Tibial nerve (tissue), 4 donors: ENCODE measurements around the gene OR2T27. TPM values are rescaled to one million over a fixed set of nuclear protein-coding genes. Genes with fewer than 3 reads are reported as not detected.

Experiments used
- DNase-seq, 2 donors: peaks; one replicate each; pipeline ENCODE4 v3.0.0-alpha.2; 2019; ENCODE audit warnings: low spot score in 2 of 2
- H3K27ac ChIP-seq, 4 donors: fragments of 200-600 bp; sonication (generic) in 3 of 4; one replicate each; pipeline ENCODE4 v1.5.1; 2017 to 2019; ENCODE audit warnings: mild to moderate bottlenecking in 1 of 4
- H3K27me3 ChIP-seq, 2 donors: fragments of 200-600 bp; sonication (generic) in 1 of 2; one replicate each; pipeline versions ENCODE4 v1.5.1 to v1.6.0; 2017 to 2019
- H3K36me3 ChIP-seq, 3 donors: fragments of 200-600 bp; sonication (generic); one replicate each; pipeline ENCODE4 v1.5.1; 2018 to 2019
- H3K4me1 ChIP-seq, 4 donors: fragments of 200-600 bp; sonication (generic) in 3 of 4; one replicate each; pipeline ENCODE4 v1.5.1; 2017 to 2019
- H3K4me3 ChIP-seq, 4 donors: fragments of 200-600 bp; sonication (generic) in 3 of 4; one replicate each; pipeline ENCODE4 v1.5.1; 2017 to 2019; ENCODE audit warnings: mild to moderate bottlenecking in 1 of 4, moderate library complexity in 1 of 4
- H3K9me3 ChIP-seq, 4 donors: fragments of 200-600 bp; sonication (generic) in 3 of 4; one replicate each; pipeline ENCODE4 v1.5.1; 2017 to 2019
- EP300 ChIP-seq, 2 donors: sonication (generic); formaldehyde crosslinking; IDR thresholded peaks; one replicate each; pipeline ENCODE4 v1.6.1; 2017; ENCODE audit warnings: antibody characterized with exemption in 2 of 2, mild to moderate bottlenecking in 1 of 2
- POLR2A ChIP-seq, 2 donors: fragments of 450-650 bp; IDR thresholded peaks; one replicate each; pipeline ENCODE4 v1.6.1; 2017; ENCODE audit warnings: antibody characterized with exemption in 2 of 2, mild to moderate bottlenecking in 2 of 2, moderate library complexity in 2 of 2
- WGBS, 2 donors: methylation state at CpG; one replicate each; pipeline ENCODE4 v1.1.5; 2018; 5-methylcytosine and 5-hydroxymethylcytosine counted together
- total RNA-seq, 4 donors: library from RNA; depleted of rRNA; stranded (reverse); fragments of >200 nt; gene quantifications; one replicate each; pipeline ENCODE4 v1.1.0, GENCODE V29; 2016
- TF ChIP-seq, protein P1 (sequence below), 5 experiments: fragments of 200-600 bp in 3 of 5; fragments of 450-650 bp in 2 of 5; sonication (generic) in 3 of 5; IDR thresholded peaks; one replicate each; pipeline ENCODE4 v1.5.1; 2016 to 2019; ENCODE audit warnings: antibody characterized with exemption in 5 of 5, mild to moderate bottlenecking in 3 of 5, moderate library complexity in 2 of 5

The OR2T27 gene
- total RNA-seq, 4 donors from 2014 or later, result not detected

DNA sequence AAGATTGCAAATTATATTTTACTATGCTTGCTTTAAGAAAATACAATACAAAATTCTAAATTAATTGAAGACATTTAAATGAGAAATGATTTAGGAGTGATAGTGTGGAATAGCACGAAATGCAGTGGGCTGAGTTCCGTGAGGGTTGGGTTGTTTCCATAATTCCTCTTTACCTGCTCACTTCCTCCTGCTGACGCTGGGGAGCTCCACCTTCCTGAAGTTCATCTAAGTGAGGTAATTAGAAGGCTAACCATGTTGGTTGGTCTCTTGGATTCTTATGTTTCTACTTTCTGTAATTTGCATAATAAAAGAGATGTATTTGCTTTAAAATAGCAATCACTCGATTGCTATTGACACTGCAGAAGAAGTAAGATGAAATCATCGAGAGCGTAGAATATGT lies 42.6 kb upstream of the OR2T27 start:
- no peaks in the 10 kb centered on the region for H3K9me3 ChIP-seq
- H3K27me3 ChIP-seq, result no peaks in the 10 kb centered on the region
- H3K36me3 ChIP-seq, result no peaks in the 10 kb centered on the region
- WGBS, 2 donors, result 80 to 86% methylated on average over 6 of the region's 6 CpGs
- DNase-seq, result no peak
- H3K27ac ChIP-seq, result no peak overlapping the region
- H3K4me1 ChIP-seq, result no peaks in the 10 kb centered on the region
- TF ChIP-seq, protein P1, sequence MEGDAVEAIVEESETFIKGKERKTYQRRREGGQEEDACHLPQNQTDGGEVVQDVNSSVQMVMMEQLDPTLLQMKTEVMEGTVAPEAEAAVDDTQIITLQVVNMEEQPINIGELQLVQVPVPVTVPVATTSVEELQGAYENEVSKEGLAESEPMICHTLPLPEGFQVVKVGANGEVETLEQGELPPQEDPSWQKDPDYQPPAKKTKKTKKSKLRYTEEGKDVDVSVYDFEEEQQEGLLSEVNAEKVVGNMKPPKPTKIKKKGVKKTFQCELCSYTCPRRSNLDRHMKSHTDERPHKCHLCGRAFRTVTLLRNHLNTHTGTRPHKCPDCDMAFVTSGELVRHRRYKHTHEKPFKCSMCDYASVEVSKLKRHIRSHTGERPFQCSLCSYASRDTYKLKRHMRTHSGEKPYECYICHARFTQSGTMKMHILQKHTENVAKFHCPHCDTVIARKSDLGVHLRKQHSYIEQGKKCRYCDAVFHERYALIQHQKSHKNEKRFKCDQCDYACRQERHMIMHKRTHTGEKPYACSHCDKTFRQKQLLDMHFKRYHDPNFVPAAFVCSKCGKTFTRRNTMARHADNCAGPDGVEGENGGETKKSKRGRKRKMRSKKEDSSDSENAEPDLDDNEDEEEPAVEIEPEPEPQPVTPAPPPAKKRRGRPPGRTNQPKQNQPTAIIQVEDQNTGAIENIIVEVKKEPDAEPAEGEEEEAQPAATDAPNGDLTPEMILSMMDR (IDR thresholded peaks at IDR 0.05), result no peak
- no peak for TF ChIP-seq POLR2A (IDR thresholded peaks at IDR 0.05)
- no peak for TF ChIP-seq EP300 (IDR thresholded peaks at IDR 0.05)
- no peak overlapping the region for H3K4me3 ChIP-seq

- Histone ChIP-seq H3K36me3 (no peaks in the 10 kb centered on the region), H3K4me1 (no peaks in the 10 kb centered on the region), H3K9me3 (peaks cover 0 to 3% (median 0%) of the 10 kb centered on the region in 4 donors), H3K27me3 (no peaks in the 10 kb centered on the region), H3K27ac (no peak overlapping the region), H3K4me3 (no peak overlapping the region)
- WGBS, 2 donors, result 83 to 86% methylated on average over 3 of the region's 3 CpGs
- TF ChIP-seq POLR2A (IDR thresholded peaks at IDR 0.05) (no peak), EP300 (IDR thresholded peaks at IDR 0.05) (no peak)
- TF ChIP-seq, protein P1 (IDR thresholded peaks at IDR 0.05), result no peak
- DNase-seq, result no peak
Measured at GRCh38 chr1:248696774-248697173, 41.4 kb upstream of the OR2T27 start.

DNA sequence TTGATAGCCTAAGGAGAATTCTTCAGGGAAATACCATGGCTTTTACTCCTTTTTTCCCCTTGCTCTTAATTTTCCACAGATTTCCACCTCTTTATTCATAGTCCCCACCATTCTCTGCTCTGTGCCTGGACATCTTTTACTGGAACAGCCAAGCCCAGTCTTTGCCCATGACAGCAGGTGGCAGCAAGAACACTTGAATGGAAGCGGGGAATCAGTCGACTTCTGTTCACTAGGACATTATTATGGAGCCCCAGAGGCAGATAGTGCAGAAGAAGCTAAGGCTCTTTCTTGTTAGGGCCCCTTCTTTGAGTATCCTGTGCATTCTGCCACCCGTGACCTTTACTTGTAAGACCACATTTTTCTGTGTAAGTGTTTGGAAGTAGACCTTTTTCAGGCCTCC lies 40.9 kb upstream of the OR2T27 start:
- Histone ChIP-seq H3K9me3 (peaks cover 0 to 7% (median 0%) of the 10 kb centered on the region in 4 donors), H3K36me3 (no peaks in the 10 kb centered on the region), H3K4me1 (no peaks in the 10 kb centered on the region), H3K27me3 (no peaks in the 10 kb centered on the region), H3K4me3 (no peak overlapping the region), H3K27ac (no peak overlapping the region)
- TF ChIP-seq EP300 (IDR thresholded peaks at IDR 0.05) (no peak), POLR2A (IDR thresholded peaks at IDR 0.05) (no peak)
- WGBS, 2 donors, result 70 to 78% methylated on average over 3 of the region's 3 CpGs
- no peak for DNase-seq

- H3K27ac ChIP-seq, result no peak overlapping the region
- H3K27me3 ChIP-seq, result no peaks in the 10 kb centered on the region
- TF ChIP-seq, protein P1 (IDR thresholded peaks at IDR 0.05), result no peak
- no peak for TF ChIP-seq POLR2A (IDR thresholded peaks at IDR 0.05)
- TF ChIP-seq EP300 (IDR thresholded peaks at IDR 0.05), result no peak
- H3K36me3 ChIP-seq, result no peaks in the 10 kb centered on the region
- H3K4me3 ChIP-seq, result no peak overlapping the region
- DNase-seq, result no peak
- H3K4me1 ChIP-seq, result no peaks in the 10 kb centered on the region
- WGBS, 2 donors, result 89 to 92% methylated on average over 13 of the region's 13 CpGs
- peaks cover 0 to 7% (median 0%) of the 10 kb centered on the region in 4 donors for H3K9me3 ChIP-seq
Measured at GRCh38 chr1:248695451-248696132, 40.3 kb upstream of the OR2T27 start.

DNA sequence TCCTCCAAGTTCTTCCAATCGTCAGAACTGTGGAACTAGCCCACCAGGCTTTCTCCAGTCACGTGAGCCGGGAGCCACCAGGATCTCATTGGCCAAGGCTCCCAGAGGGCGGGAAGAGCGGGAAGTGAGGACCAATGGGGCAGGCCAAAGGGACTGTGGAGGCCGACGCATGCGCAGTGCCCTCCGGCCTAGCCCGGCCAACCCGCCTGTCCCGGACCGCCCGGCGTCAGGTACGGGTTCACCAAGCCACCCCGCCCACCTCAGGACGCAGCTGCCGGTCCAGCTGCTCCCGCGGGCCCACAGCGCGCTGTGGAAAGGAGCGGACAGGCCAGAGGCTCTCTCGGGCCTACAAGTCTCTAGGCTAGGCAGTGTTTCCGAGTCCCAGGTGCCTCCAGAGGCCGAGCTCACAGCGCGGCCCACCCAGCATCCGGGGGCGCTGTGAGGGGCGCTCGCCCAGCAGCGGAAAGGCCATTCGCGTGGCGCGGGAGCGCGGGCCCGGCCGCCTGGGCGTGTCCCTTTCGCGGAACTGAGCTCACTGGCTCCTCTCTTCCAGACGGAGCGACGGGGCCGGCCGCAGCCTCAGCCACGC lies 36.3 kb upstream of the OR2T27 start:
- WGBS, 2 donors, result 75 to 85% methylated on average over 39 to 44 of the region's 51 CpGs
- peaks cover 0 to 11% (median 0%) of the 10 kb centered on the region in 4 donors for H3K9me3 ChIP-seq
- no peak overlapping the region for H3K27ac ChIP-seq
- H3K27me3 ChIP-seq, result no peaks in the 10 kb centered on the region
- H3K36me3 ChIP-seq, result no peaks in the 10 kb centered on the region
- no peaks in the 10 kb centered on the region for H3K4me1 ChIP-seq
- no peak for TF ChIP-seq EP300 (IDR thresholded peaks at IDR 0.05)
- TF ChIP-seq, protein P1 (IDR thresholded peaks at IDR 0.05), result no peak
- TF ChIP-seq POLR2A (IDR thresholded peaks at IDR 0.05), result no peak
- DNase-seq, result no peak
- no peak overlapping the region for H3K4me3 ChIP-seq
